IPS-18c (cell line): Measurements from ENCODE around the gene ZBTB20.

Source experiments
- H3K4me3 ChIP-seq: 2 replicates; pipeline ENCODE4 v1.7.0; 2013; ENCODE audit warnings: low read depth, mild to moderate bottlenecking, low read length, moderate library complexity; ENCODE audit not compliant: insufficient read depth
- H3K9me3 ChIP-seq: one replicate; pipeline ENCODE4 v1.6.1; 2013; ENCODE audit warnings: mild to moderate bottlenecking, low read length, moderate library complexity; ENCODE audit not compliant: control insufficient read depth, insufficient read depth

The ZBTB20 gene

GRCh38 chr3:115071601-115072000 is 75.5 kb downstream of the ZBTB20 start:
- Histone ChIP-seq H3K9me3 (no peaks in the 10 kb centered on the region), H3K4me3 (no peak overlapping the region)

- Histone ChIP-seq H3K9me3 (no peaks in the 10 kb centered on the region), H3K4me3 (no peak overlapping the region)
Observed at GRCh38 chr3:115071166-115071565, 75.9 kb downstream of the ZBTB20 start.

GRCh38 chr3:115068799-115069198 is 78.3 kb downstream of the ZBTB20 start:
- no peak overlapping the region for H3K4me3 ChIP-seq
- H3K9me3 ChIP-seq: no peaks in the 10 kb centered on the region

- no peaks in the 10 kb centered on the region for H3K9me3 ChIP-seq
- no peak overlapping the region for H3K4me3 ChIP-seq
Observed at GRCh38 chr3:115062412-115062956, 84.6 kb downstream of the ZBTB20 start.

DNA sequence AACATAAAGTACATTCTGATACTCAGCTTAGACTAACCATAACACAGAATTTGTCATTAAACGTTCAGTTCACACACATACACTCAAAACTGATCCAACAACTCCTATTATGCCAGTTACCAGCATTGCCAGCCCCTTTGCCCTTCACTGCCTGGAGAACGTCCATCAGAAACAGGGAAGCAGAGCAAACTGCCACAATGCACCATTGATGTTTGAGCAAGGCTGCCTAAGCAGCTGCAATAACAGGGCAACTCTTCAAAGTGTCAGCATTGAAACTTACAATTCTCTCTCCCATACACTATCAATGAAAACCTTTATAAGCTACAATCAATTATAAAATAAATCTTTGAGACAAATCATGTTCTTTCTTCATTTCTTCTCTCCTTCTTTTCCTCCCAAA is 85.1 kb downstream of the ZBTB20 start:
- Histone ChIP-seq H3K9me3 (no peaks in the 10 kb centered on the region), H3K4me3 (no peak overlapping the region)

- H3K4me3 ChIP-seq: no peak overlapping the region
- H3K9me3 ChIP-seq: no peaks in the 10 kb centered on the region
Observed at GRCh38 chr3:115052906-115053305, 94.2 kb downstream of the ZBTB20 start.

DNA sequence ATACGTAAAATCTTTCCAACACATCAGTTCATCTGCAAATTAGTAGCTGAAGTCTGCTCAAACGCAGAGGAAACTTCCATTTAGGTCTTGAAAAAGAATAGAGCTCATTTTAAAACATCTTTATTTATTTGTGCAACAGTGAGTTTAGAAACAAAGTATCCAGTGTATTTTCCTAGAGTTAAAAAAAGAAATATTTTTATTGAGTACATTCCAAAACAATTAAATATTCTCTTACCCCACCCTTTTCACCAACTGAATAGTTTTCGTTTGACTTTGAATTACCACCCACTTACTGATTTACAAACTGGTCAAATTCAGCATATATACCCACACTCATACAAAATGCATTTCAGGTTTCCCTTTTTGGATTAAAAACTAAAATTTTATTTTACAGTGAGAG is 104.7 kb downstream of the ZBTB20 start:
- H3K9me3 ChIP-seq: no peaks in the 10 kb centered on the region
- no peak overlapping the region for H3K4me3 ChIP-seq

DNA sequence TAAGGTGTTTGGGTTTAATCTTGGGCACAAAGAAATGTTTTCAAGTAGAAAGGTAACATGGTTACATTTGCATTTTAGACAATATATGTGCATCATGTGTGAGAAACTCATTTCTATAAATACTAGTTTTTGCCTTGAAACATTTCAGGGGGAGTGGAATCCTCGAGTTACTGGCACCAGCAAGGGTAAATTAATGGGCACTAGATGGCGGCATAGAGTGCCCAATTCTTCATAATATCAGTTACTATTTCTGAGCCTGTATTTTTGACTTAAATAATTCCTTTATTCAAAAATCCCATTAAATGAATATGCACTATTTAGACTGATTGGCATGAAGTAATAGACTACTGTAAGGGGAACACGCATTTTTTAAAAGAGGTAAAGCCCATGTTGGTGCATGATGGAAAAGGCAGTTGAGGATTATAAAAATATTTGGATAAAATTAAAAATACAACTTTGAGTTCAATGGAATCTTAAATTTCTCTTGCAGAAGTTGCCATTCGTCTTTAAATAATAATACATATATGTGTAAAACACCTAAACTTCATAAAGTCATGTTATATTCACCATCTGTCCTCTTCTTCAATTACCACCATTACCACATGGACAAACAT is 106.3 kb downstream of the ZBTB20 start:
- no peaks in the 10 kb centered on the region for H3K9me3 ChIP-seq
- H3K4me3 ChIP-seq: no peak overlapping the region

DNA sequence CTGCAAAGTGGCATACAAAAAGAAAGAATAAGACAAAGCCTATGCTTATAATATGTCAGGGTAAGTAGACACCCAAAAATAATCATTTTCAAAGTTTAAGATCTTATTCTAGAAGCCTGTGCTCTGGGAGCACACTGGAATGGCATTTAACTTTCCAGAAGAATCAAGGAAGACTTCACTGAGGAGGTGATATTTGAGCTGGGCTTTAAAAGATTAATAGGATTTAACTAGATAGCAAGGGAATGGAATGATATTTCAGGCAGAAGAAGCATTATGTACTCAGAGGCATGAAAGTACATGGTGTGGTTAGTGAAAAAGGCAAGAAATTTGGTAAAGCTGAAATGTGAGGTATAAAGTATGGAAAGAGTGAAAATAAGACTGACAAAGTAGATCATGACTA is 106.8 kb downstream of the ZBTB20 start:
- Histone ChIP-seq H3K4me3 (no peak overlapping the region), H3K9me3 (no peaks in the 10 kb centered on the region)

- H3K4me3 ChIP-seq: no peak overlapping the region
- H3K9me3 ChIP-seq: no peaks in the 10 kb centered on the region
Observed at GRCh38 chr3:115038817-115039216, 108.3 kb downstream of the ZBTB20 start.

DNA sequence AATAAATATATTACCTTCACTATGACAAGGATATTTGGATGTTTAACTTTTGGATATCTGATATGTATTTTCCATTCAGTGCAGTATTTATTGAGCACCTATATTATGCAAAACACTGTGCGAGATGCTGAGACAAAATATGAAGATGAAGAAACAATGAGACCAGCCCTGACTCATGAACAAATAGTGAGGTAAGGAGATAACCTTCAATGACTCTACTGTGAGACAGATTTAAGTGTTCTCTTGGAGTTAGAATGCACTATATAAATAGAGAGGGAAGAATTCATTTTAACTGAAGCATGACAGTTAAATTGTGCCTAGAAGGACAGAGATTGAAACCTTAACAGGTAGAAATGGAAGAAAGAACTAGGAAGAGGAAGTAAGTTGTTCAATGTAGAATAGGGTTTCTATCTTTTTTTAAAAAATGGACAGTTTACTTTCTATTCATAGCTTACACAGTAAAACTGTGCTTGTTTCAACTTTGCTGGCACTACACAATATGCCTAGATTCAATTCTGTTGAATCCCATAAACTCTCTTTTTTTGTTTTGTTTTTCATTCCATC is 124.2 kb downstream of the ZBTB20 start:
- no peaks in the 10 kb centered on the region for H3K9me3 ChIP-seq
- H3K4me3 ChIP-seq: no peak overlapping the region

GRCh38 chr3:115022199-115022598 is 124.9 kb downstream of the ZBTB20 start:
- no peak overlapping the region for H3K4me3 ChIP-seq

DNA sequence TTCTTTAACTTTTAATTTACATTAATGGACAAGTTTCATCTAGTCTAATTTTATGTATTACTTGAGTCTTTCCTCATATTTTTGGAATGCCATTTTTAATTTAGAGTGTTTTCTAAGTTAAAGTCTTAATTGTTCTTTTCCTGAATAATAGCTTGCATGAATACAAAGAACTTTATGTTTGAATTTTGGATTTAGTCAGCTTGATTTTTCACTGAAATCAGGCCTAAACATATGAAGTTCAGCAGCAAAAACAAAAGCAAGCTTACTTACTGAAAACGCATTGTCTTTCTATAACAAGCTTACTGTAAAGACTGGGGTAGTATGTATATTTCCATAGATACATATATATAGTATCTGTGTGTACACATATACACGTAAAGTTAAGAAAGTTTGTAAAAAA is 126.0 kb downstream of the ZBTB20 start:
- H3K4me3 ChIP-seq: no peak overlapping the region

More at GRCh38 chr3:115022199-115022598, 124.9 kb downstream of the ZBTB20 start:
- H3K9me3 ChIP-seq: no peaks in the 10 kb centered on the region

DNA sequence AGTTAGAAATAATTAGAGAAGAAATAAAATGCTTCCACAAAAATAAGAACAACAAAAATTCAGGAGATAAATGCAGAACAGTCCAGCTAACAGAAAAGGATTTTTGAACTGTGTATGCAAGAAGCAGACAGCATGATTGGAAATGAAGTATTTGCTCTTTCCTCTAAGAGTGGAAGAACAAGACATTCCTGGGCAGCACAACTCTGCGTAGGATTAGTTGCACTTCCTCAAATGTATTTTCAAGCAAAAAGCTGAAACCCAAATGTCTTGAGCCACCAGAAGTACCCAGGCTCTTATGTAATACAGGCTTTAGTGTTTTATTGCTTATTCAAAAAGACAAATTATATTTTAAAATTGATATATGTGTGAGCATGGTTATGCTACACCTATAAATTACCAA is 127.2 kb downstream of the ZBTB20 start:
- H3K4me3 ChIP-seq: no peak overlapping the region
- no peaks in the 10 kb centered on the region for H3K9me3 ChIP-seq

More for the DNA sequence above, 126.0 kb downstream of the ZBTB20 start:
- no peaks in the 10 kb centered on the region for H3K9me3 ChIP-seq

DNA sequence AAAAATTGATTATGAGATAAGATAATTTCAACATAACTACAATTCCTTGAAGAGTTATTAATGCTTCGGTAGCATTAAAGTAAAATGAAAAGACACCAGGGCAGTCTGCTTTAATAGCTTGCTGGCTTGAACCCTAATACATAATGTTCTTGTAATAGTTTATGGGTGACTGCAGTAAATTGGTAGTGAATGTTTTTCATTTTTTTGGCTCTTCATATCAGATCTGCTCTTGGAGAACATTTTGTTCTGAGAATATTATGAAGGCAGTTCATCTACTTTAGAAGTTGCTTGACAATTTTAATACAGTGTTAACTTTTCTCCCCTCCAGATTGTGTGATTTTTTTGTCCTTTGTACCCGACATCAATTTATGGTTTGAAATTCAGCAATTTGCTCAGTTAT is 128.4 kb downstream of the ZBTB20 start:
- Histone ChIP-seq H3K4me3 (no peak overlapping the region), H3K9me3 (no peaks in the 10 kb centered on the region)

DNA sequence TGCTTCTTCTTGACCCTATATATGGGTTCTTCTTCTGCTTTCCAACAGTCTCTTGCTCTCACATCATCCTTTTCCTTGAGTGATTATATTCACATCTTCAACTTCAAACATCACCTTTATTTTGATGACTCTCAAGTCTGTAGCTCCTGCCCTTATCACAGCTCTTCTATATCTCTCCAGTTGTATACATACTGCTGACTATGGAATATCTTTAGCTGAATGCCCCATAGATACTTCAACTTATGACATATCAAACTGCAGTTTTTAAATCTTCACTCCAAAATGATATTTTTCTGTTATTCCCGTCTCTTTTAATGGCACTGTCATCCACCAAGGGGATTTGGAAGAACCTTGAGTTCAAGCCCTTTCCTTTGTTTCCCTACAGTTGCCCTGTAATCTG is 139.1 kb downstream of the ZBTB20 start:
- no peaks in the 10 kb centered on the region for H3K9me3 ChIP-seq

DNA sequence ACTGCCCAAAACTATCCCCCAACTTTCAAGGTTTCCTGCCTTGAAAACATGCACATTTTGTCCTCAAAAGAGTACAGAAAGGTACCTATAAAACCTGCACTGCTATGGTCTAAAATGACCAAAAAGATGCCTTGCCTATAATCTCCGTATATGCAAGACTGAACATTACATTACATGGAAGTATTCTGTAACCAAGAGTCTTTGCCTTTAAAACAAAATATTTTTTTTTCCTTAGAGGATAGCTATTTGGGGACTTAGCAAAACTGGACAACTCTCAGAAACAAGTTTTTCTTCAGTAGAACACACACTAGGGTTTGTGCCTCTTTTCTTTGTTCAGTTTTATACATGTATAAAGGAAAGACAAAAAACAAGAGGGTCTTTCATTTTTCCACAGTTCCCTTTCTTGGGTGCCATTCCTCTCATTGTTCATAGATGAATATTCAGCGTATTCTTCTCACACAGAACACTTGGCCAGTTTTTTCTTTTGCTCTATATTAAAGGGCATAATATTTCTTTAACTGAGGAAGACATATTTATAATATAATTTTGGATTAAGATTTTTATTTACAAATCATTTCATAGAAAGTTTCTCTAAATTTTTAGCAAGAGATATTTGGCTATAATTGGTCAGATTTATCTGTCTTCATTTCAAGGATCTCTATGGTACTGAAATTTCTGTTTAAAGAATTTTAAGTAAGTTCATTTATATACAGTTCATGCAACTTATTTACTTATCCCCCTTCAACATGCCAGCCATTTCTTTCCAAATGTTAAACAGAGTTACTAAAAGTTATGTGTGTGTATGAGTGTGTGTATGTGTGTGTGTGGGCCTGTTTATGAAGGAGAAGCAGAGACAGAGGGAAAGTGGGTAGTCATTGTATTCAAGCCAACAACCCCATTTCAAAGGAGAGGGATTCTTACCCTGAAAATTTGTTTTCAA is 142.6 kb downstream of the ZBTB20 start:
- H3K4me3 ChIP-seq: no peak overlapping the region

More for the DNA sequence above, 139.1 kb downstream of the ZBTB20 start:
- no peak overlapping the region for H3K4me3 ChIP-seq

More for the DNA sequence above, 142.6 kb downstream of the ZBTB20 start:
- no peaks in the 10 kb centered on the region for H3K9me3 ChIP-seq
